ENCODE results near the gene ULBP1. TPM values are rescaled to one million over a fixed set of nuclear protein-coding genes. Genes with fewer than 3 reads are reported as not detected.

ULBP1 gene
- total RNA-seq, 1 experiment from 2014 or later = 1.6 TPM

DNA sequence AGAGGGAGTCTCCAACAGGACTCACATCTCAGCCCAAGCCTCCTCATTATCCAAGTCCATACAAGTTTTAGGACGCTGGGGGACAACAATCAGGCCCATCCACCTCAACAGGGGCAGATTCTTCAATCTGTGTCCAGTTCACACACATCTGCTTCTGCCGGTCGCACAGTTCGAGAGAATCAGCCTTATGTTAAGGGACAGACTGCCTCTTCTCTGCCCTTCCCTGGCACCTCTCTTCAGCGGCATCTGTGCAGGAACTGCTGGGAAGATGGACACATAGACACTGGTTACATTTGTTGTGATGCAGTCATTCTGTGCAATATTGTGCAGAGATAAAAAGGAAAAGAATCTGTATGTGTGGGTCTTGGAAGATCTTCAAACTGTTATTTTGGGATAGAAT is 21.0 kb downstream of the ULBP1 start:
- Histone ChIP-seq H3T11ph (ENCODE audit: low read length) (no peak overlapping the region), H2AK5ac (ENCODE audit: insufficient read length, low read length) (no peak overlapping the region), H3K4me2 (ENCODE audit: insufficient read depth, insufficient read length, low read length) (no peak overlapping the region), H4K5ac (ENCODE audit: insufficient read length, low read depth, low read length) (no peak overlapping the region), H2BK15ac (ENCODE audit: low read depth, low read length) (no peak overlapping the region), H3K18ac (ENCODE audit: insufficient read length, low read depth, low read length) (no peak overlapping the region), H3K79me2 (ENCODE audit: insufficient read depth, low read length) (no peaks in the 10 kb centered on the region), H3K4ac (ENCODE audit: low read depth, low read length) (no peak overlapping the region), H3K79me1 (ENCODE audit: insufficient read depth, low read depth, low read length, poor library complexity, severe bottlenecking) (no peaks in the 10 kb centered on the region), H3K9me3 (ENCODE audit: control insufficient read depth, low read depth, low read length) (no peaks in the 10 kb centered on the region), H3K4me1 (ENCODE audit: insufficient read depth, low read length) (no peaks in the 10 kb centered on the region), H3K27ac (ENCODE audit: insufficient read length, low read depth, low read length) (no peak overlapping the region), H4K20me1 (ENCODE audit: control insufficient read depth, insufficient read depth, insufficient read length) (no peaks in the 10 kb centered on the region), H2BK120ac (ENCODE audit: low read depth, low read length, poor library complexity, severe bottlenecking) (no peak overlapping the region), H2AFZ (ENCODE audit: low read length) (no peak overlapping the region), H3K56ac (ENCODE audit: insufficient read length, low read depth, low read length) (no peak overlapping the region), H2BK12ac (ENCODE audit: insufficient read length, low read depth, low read length) (no peak overlapping the region), H4K91ac (ENCODE audit: insufficient read length, low read depth, low read length) (no peak overlapping the region), H3K23ac (ENCODE audit: insufficient read length, low read depth, low read length) (no peak overlapping the region), H2BK5ac (ENCODE audit: insufficient read length, low read length) (no peak overlapping the region), H4K8ac (replicated peaks; ENCODE audit: insufficient read length, low read depth, low read length) (no peak overlapping the region), H2BK20ac (ENCODE audit: low read depth, low read length, poor library complexity, severe bottlenecking) (no peak overlapping the region), H3K14ac (ENCODE audit: insufficient read depth, low read length) (no peak overlapping the region), H3K27me3 (ENCODE audit: insufficient read depth, low read length) (peaks cover 76% of the 10 kb centered on the region), H3K23me2 (ENCODE audit: insufficient read length, low read depth, low read length, poor library complexity, severe bottlenecking) (peaks cover 3% of the 10 kb centered on the region), H3K9ac (ENCODE audit: extremely low read depth, insufficient read length, low read length) (no peak overlapping the region)
- peaks cover 0 to 11% of the 10 kb centered on the region in 2 experiments; a peak in 2 of 5 replicates for H3K9me3 Mint-ChIP-seq
- DNase-seq = no peak
- peaks cover 13 to 28% of the 10 kb centered on the region in 2 experiments for H3K4me1 Mint-ChIP-seq
- TF ChIP-seq, protein P1, sequence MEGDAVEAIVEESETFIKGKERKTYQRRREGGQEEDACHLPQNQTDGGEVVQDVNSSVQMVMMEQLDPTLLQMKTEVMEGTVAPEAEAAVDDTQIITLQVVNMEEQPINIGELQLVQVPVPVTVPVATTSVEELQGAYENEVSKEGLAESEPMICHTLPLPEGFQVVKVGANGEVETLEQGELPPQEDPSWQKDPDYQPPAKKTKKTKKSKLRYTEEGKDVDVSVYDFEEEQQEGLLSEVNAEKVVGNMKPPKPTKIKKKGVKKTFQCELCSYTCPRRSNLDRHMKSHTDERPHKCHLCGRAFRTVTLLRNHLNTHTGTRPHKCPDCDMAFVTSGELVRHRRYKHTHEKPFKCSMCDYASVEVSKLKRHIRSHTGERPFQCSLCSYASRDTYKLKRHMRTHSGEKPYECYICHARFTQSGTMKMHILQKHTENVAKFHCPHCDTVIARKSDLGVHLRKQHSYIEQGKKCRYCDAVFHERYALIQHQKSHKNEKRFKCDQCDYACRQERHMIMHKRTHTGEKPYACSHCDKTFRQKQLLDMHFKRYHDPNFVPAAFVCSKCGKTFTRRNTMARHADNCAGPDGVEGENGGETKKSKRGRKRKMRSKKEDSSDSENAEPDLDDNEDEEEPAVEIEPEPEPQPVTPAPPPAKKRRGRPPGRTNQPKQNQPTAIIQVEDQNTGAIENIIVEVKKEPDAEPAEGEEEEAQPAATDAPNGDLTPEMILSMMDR (conservative IDR thresholded peaks at IDR 0.05) = no peak
- no CpG with 5 or more reads among the region's 5 CpGs for WGBS (ENCODE audit: extremely low coverage, insufficient read length, low lambda C conversion rate)
- no peaks in the 10 kb centered on the region; a peak in 2 of 7 replicates for H3K36me3 Mint-ChIP-seq (ENCODE audit: insufficient read depth in 1 of 3, low read depth in 3 of 3)
- no peak overlapping the region for H3K4me3 Mint-ChIP-seq
- peaks cover 99% of the 10 kb centered on the region for H3K27me3 Mint-ChIP-seq (ENCODE audit: low read depth)
- no peak overlapping the region for H3K27ac Mint-ChIP-seq

All from H9 (cell line).